ENCODE measurements around the gene DLGAP1.

- no peak for TF ChIP-seq CTCF (IDR thresholded peaks at IDR 0.05)
- TF ChIP-seq POLR2AphosphoS5 (IDR thresholded peaks at IDR 0.05; ENCODE audit: insufficient read depth in 1 of 2, low read depth in 1 of 2): no peak
- TF ChIP-seq POLR2A (IDR thresholded peaks at IDR 0.05): no peak
Measured at GRCh38 chr18:3966642-3967358, 488.3 kb downstream of the DLGAP1 start.
